Pulmonary artery endothelial cell (primary cell): ENCODE measurements around the gene STX4. TPM values are rescaled to one million over a fixed set of nuclear protein-coding genes. Genes with fewer than 3 reads are reported as not detected.
A peak's percentile ranks its signal among the peaks of the same experiment; 100 is the strongest.

Source experiments
- DNase-seq: peaks from one replicate; pipeline ENCODE4 v3.0.0-alpha.2; 2011; ENCODE audit warnings: low read depth, low spot score
- total RNA-seq: library from RNA; depleted of rRNA; stranded (reverse); fragments of >200 nt; gene quantifications from 2 replicates; pipeline ENCODE4 v1.2.3, GENCODE V29; 2014

The STX4 gene
- total RNA-seq, 1 donor from 2014 or later = 32.0 TPM

DNA sequence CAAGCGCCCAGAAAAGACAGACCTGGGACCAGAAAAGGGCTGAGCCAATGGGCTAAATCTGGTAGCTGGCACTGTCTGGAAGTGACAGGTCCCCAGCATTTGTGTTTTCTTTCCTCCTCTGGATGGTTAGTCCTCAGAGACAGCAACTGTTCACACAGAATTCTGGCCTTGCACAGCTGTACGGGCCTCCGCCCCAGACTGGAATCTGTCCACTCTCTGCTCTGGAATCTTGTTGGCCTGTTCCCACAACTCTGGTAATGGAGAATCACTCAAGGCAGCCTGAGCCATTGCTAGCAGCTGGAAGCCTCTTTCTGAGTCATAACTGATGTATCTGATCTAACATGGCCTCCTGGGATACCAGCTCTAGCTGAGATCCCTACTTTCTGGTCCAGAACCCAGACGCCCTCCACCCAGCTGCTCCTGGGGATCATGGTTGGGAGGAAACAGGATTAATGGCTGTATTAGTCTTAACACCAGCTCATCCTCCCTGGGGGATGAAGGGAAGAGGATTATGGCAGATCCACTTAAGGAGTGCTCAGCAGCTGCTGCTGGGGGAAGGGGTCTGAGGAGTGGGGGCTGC is 31.6 kb downstream of the STX4 start:
- no peak for DNase-seq

DNA sequence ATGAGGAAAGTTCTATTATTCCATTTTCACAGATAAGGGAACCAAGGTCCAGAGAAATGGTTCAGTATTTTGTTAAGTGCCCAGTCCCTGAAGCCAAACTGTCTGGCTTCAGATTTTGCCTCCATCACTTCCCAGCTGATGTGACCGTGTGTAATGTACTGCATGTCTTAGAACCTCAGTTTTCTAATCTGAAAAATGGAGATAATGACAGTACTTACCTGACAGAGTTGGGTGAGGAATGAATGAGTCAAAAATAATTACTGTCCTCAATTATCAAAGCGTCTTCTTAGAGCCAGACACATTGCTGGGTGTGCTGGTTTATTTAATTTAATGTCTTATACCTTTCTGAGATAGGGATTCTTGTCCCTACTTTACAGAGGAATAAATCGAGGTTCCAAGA is 34.0 kb downstream of the STX4 start:
- DNase-seq = no peak

DNA sequence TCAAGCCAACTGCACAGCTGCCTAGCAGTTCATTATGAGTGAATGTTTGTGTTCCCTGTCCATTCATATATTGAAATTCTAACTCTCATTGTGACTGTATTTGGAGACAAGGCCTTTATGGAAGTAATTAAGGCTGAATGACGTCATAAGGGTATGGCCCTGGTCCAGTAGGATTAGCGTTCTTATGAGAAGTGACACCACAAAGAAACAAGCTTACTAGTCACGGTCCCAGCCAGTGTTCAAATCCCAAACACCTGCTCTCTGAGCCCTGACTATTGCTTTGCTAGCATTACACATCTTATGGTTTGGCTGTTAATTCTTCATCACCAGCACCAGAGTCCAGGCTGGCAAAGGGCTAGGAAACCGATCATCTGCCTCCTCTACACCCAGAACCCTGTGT is 38.5 kb downstream of the STX4 start:
- DNase-seq = no peak

DNA sequence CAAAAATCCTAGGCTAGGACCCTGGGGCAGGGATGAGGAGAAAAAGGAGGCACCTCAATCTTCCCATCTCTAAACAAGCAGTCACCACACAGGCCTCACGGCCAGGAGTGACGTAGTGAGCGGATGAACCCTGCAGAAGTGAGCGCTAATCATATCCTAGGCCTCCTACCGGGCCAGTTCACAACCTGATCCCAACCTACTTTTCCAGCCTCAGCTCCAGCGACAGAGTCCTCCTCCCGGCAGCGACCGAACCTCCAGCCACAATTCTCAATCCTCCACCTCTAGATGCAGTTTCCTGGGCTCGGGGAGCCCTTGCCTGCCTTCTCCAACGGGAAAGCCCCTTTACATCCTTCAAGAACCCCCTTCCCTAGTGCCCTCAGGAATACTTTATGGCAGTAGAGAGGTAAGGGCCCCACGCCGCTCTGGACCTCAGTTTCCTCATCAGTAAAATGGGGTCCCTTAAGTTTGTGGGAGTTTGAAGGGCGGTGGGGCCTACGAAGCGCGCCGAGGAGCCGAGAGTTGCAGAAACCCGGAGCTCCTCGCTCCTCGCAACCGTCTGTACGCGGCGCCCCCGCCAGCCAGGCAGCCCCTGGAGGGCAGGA is 39.3 kb downstream of the STX4 start:
- no peak for DNase-seq

DNA sequence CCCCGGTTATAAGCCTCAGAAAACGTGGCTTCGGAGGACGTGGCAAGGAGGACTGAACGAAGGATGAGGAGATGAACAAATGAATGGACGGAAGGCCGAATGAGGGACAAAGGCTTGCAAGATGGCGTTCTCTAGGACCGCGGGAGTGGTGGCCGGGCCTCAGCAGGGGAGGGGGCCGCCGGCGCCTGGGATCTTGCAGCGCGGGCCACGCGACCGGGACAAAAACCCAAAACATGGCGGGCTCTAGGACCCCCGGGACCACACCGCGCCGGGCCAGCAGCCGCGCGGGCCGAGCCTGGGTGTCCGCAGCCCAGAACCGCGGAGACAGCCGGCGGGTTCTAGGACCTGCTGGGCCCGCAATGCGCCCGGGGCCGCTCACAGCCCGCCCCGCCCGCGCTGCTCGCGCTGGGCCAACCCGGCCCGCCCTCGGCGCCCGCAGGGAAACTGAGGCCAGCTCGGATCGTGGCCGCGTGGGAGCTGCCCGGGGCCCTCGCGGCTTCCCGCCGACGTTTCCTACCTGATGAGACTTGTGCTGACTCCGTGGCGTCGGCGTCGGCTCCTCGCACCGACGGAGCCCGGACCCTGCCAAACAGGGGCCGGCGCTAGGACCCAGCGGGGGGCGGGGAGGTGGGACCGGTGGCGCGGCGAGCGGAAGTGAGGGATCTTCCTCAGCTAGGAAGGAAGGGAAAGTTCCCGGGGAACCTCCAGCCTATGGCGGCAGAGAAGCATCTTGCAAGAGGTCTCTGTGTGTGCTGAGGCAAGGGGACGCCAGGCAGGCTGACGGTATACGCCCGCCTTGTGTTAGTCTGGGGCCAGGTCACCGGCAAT is 40.0 kb downstream of the STX4 start:
- peak; percentile 72 for DNase-seq

DNA sequence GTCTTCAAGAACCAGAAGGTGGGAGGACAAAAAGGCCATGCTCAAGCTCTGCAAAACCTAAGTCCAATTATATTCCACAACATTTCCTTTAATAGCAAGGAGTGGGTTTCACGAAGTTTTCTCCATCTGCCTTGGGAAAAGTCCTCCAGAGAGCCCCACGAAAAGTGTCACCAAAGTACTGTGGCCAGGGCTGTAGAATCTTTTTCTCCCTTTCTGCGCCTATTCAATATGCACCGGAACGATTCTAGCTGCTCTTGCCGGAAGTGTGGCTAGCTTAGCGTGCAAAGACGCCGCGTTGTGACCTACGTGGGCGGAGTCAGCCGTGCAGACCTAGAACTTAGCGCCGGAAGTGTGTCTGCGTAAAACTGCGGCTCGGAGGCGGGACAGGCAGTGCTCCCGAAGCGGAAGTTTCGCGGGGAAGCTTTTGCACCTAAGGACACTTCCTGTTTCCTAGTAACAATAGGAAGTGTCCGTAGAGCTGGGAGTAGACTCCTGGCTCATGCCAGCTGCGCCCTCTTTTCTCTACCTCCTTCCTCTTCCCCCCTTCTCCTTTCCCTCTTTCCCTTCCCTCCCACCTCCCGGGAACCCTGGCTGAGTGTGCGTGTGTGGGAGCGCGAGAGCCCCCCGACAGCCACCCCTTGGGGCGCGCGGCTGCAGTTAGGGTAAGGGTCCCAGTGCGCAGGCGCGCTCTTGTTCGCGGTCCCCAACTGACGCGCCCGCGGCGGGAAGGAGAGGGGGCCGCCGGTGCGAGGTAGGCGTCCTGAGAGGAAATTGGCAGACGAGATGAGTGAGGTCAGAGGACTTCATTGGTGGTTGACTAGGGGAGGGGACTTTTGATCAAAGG is 40.8 kb downstream of the STX4 start, which contains the start of the genes ZNF646 and ZNF668:
Gene ZNF646 (plus strand): TSS at position 453 of the 844 bp plus-strand sequence. CDS start 1,903 bp downstream, outside the sequence.
Gene ZNF668 (minus strand): TSS at position 271 of the 844 bp plus-strand sequence. CDS start 9,781 bp downstream, outside the sequence.
- DNase-seq = peak; percentile 98

DNA sequence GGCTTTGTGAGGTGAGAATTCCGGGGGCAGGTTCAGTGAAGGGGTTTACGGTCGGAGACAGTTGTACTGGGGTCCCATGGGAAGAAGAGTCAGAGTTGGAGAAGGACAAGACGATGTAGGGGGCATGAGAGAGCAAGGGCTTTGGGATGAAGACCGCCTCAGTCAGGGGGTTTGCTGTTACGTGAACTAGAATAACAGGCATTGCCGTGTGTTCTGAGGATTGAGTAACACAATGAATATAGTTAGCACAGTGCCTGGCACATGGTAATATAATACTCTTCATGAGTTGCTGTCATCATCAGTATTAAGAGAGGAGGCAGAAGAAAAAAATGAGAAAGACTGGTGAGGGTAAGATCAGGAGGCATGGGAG is 41.4 kb downstream of the STX4 start:
- DNase-seq = no peak

DNA sequence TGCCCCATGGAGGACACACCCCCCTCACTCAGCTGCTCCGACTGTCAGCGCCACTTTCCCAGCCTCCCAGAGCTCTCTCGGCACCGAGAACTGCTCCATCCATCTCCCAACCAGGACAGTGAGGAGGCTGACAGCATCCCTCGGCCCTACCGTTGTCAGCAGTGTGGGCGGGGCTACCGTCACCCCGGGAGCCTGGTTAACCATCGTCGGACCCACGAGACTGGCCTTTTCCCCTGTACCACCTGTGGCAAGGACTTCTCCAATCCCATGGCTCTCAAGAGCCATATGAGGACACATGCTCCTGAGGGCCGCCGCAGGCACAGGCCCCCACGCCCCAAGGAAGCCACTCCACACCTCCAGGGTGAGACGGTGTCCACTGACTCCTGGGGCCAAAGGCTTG is 43.0 kb downstream of the STX4 start:
- DNase-seq = no peak

DNA sequence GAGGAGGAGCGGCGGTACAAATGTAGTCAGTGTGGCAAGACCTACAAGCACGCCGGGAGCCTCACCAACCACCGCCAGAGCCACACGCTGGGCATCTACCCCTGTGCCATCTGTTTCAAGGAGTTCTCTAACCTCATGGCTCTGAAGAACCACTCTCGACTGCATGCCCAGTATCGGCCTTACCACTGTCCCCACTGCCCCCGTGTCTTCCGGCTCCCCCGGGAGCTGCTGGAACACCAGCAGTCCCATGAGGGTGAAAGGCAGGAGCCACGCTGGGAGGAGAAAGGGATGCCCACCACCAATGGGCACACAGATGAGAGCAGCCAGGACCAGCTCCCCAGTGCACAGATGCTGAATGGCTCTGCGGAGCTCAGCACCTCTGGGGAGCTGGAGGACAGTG is 43.7 kb downstream of the STX4 start:
- no peak for DNase-seq

DNA sequence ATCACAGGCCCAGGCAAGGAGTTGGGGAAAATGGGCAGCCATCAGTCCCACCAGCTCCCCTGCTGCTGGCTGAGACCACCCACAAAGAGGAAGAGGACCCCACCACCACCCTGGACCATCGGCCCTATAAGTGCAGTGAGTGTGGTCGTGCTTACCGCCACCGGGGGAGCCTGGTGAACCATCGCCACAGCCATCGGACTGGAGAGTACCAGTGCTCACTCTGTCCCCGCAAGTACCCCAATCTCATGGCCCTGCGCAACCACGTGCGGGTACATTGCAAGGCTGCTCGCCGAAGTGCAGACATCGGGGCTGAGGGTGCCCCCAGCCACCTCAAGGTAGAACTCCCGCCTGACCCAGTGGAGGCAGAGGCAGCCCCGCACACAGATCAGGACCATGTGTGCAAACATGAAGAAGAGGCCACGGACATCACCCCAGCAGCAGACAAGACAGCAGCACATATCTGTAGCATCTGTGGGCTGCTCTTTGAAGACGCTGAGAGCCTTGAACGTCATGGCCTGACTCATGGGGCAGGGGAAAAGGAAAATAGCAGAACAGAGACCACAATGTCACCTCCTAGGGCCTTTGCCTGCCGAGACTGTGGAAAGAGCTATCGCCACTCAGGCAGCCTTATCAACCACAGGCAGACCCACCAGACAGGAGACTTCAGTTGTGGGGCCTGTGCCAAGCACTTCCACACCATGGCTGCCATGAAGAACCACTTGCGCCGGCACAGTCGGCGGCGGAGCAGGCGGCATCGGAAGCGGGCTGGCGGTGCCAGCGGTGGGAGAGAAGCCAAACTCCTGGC is 44.4 kb downstream of the STX4 start:
- DNase-seq = no peak

DNA sequence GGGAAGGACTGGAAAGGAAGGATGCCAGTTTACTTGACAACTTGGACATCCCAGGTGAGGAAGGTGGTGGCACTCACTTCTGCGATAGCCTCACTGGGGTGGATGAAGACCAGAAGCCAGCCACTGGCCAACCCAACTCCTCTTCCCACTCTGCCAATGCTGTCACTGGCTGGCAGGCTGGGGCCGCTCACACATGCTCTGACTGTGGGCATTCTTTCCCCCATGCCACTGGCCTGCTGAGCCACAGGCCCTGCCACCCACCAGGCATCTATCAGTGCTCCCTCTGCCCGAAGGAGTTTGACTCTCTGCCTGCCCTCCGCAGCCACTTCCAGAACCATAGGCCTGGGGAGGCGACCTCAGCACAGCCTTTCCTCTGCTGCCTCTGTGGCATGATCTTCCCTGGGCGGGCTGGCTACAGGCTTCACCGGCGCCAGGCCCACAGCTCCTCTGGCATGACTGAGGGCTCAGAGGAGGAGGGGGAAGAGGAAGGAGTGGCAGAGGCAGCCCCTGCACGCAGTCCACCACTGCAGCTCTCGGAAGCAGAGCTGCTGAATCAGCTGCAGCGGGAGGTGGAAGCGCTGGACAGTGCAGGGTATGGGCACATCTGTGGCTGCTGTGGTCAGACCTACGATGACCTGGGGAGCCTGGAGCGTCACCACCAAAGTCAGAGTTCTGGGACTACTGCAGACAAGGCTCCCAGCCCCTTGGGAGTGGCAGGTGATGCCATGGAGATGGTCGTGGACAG is 45.4 kb downstream of the STX4 start:
- DNase-seq = no peak

DNA sequence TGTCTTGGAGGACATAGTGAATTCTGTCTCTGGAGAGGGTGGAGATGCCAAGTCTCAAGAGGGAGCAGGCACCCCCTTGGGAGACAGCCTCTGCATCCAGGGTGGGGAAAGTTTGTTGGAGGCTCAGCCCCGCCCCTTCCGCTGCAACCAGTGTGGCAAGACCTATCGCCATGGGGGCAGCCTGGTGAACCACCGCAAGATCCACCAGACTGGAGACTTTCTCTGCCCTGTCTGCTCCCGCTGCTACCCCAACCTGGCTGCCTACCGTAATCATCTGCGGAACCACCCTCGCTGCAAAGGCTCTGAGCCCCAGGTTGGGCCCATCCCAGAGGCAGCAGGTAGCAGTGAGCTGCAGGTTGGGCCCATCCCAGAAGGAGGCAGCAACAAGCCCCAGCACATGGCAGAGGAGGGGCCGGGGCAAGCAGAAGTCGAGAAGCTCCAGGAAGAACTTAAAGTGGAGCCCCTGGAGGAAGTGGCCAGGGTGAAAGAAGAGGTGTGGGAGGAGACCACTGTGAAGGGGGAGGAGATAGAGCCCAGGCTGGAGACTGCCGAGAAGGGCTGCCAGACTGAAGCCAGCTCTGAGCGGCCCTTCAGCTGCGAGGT is 46.1 kb downstream of the STX4 start:
- DNase-seq = no peak

DNA sequence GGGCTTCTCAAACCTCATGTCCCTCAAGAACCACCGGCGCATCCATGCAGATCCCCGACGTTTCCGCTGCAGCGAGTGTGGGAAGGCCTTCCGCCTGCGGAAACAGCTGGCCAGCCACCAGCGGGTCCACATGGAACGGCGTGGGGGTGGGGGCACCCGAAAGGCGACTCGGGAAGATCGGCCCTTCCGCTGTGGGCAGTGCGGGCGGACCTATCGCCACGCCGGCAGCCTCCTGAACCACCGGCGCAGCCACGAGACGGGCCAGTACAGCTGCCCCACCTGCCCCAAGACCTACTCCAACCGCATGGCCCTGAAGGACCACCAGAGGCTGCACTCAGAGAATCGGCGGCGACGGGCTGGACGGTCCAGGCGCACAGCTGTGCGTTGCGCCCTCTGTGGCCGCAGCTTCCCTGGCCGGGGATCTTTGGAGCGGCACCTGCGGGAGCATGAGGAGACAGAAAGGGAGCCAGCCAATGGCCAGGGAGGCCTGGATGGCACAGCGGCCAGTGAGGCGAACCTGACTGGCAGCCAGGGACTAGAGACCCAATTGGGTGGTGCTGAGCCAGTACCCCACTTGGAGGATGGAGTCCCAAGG is 46.8 kb downstream of the STX4 start:
- no peak for DNase-seq

DNA sequence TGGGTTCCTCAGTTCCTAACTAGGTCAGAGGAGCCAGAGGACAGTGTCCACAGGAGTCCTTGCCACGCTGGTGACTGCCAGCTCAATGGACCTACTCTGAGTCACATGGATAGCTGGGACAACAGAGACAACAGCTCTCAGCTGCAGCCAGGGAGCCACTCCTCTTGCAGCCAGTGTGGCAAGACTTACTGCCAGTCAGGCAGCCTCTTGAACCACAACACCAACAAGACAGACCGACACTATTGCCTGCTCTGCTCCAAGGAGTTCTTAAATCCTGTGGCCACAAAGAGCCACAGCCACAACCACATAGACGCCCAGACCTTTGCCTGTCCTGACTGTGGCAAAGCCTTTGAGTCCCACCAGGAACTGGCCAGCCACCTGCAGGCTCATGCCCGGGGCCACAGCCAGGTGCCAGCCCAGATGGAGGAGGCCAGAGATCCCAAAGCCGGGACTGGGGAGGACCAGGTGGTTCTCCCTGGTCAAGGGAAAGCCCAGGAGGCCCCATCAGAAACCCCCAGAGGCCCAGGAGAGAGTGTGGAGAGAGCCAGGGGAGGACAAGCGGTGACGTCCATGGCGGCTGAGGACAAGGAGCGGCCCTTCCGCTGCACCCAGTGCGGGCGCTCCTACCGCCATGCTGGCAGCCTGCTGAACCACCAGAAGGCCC is 47.5 kb downstream of the STX4 start:
- no peak for DNase-seq

DNA sequence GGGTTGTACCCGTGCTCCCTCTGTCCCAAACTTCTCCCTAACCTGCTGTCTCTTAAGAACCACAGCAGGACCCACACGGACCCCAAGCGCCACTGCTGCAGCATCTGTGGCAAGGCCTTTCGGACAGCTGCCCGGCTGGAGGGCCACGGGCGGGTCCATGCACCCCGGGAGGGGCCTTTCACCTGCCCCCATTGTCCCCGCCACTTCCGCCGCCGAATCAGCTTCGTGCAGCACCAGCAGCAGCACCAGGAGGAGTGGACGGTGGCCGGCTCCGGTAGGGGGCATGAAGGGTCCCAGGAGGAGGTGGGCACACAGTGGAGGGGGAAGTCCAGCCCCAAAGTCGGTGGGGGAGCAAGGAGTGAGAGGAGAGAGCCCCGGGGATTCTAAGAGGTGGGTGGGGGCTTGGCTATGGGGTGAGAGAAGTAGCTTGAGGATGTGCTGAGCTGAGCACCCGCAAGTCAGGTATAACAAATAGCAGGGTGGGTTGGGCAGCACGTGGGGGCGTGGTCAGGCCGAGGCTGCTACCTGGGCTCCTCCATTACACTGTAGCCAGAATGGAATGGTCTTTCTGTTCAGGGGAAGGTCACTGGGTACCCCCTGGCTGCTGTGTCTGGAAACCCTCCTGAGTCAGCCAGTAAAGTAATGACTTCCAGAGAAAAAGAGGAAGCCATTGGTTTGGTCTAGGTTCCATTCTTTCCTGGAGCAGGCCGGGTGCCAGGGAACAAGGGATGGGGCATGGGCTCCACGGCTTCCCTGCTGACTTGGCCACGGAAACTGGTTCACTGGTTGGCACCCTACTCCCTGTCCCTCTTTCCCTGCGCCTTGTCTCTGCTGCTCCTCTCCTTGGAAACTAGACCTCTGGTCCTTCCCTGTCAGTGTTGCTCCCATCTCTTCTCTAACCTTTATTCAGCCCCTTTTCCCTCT is 48.3 kb downstream of the STX4 start:
- DNase-seq = no peak

DNA sequence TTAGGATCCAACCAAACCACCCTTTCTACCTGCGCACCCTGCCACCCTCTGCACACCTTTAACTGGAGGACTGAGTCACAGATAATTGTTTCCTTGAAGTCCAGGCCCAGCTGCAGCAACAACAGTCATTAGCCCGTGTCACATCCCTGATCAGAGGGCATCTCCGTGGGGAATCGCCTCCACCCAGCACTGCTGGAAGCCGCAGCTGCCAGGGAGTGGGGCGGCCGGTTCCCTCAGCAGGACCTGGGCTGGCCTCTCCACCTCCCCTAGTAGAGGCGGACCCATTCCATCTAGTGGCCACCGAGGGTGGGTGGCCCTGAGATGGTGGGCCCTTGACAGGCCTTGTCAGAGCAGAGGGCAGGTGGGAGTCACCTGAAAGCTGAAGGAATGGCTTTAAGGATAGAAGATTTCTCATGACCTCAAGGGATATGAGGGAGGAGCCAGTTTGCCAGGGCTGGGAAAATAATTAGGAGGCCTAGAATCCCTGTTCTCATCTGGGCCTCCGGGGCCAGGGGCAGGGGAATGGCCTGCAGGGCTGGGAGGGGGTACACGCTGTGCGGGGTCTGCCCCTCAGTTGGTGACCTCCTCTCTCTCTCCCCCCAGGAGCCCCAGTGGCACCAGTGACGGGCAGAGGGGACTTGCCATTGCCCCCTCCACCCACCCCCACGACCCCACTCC is 49.1 kb downstream of the STX4 start:
- no peak for DNase-seq

DNA sequence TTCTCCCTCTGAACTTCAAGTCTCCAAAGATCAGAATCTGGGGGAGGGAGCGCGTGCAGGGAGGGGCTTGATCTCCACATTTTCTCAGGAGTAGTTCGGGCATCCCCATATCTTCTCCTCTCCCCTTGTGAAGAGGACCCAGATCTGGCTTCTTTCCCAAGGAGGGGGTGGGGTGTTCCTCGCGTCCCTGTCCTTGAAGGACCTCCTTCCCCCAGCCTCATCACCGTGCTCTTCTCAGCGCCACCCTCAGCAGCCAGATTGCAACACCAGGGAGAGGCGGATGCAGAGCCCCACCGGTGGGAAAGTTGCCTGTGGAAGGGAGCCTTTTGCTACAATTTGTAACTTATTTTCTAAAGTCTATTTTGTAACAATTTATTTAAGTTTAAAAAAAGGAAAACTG is 49.7 kb downstream of the STX4 start:
- DNase-seq = no peak
